ENCODE measurements around the gene WFIKKN2.
"Not testable (repeated sequence)": the region's sequence is repeated elsewhere in the genome, so short reads cannot be mapped to it uniquely, and the experiment has no call there.

The WFIKKN2 gene

DNA sequence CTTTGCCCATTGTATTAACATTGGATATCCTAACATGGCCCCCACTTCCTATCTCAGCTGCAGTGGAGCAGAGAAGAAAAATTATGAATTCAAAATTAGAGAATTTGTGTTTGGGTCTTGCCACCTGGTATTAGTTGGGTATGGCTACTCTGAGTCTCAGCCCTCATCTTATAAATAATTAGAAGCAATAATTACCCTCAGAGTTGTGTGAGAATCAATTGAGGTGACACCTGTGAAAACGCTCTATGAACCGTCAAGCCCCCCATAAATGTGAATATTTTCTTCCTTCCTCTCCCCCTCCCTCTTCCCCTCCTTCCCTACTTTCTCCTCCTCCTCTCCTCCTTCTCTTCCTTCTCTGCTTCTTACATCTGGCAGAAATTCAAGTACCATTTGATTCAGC, 39.7 kb downstream of the WFIKKN2 start:
- intact Hi-C loops (cut with DNase I; ENCODE audit: low total_unique reads) = loop anchor here (5.0 kb wide), 1 partner anchor 37 kb away; no protein-coding TSS in a partner anchor
- Histone ChIP-seq H3K27ac (no peak overlapping the region), H3K4me3 (no peak overlapping the region), H3K36me3 (no peaks in the 10 kb centered on the region), H3K4me1 (peaks cover 0 to 29% (median 11%) of the 10 kb centered on the region in 4 donors), H3K9me3 (peaks cover 0 to under 1% (median 0%) of the 10 kb centered on the region in 3 donors), H3K27me3 (no peaks in the 10 kb centered on the region)
- TF ChIP-seq, protein P1, sequence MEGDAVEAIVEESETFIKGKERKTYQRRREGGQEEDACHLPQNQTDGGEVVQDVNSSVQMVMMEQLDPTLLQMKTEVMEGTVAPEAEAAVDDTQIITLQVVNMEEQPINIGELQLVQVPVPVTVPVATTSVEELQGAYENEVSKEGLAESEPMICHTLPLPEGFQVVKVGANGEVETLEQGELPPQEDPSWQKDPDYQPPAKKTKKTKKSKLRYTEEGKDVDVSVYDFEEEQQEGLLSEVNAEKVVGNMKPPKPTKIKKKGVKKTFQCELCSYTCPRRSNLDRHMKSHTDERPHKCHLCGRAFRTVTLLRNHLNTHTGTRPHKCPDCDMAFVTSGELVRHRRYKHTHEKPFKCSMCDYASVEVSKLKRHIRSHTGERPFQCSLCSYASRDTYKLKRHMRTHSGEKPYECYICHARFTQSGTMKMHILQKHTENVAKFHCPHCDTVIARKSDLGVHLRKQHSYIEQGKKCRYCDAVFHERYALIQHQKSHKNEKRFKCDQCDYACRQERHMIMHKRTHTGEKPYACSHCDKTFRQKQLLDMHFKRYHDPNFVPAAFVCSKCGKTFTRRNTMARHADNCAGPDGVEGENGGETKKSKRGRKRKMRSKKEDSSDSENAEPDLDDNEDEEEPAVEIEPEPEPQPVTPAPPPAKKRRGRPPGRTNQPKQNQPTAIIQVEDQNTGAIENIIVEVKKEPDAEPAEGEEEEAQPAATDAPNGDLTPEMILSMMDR (IDR thresholded peaks at IDR 0.05) = no peak
- no peak for DNase-seq

DNA sequence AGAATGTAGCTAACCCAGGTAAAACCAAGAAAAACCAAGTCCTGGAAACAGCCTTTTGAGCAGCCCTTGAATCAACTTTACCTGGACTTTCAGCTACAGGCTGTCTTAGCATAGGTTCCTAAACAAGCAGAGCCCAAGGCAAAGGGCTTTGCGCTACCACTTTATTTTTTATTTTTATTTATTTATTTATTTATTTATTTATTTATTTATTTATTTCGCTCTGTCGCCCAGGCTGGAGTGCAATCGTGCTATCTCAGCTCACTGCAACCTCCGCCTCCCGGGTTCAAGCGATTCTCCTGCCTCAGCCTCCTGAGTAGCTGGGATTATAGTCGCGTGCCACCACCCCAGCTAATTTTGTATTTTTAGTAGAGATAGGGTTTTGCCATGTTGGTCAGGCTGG, 41.7 kb downstream of the WFIKKN2 start:
- DNase-seq, H3K27ac ChIP-seq, H3K4me3 ChIP-seq, H3K27me3 ChIP-seq, H3K9me3 ChIP-seq, H3K36me3 ChIP-seq: not testable (repeated sequence)
- peaks cover 0 to 28% (median 11%) of the 10 kb centered on the region in 4 donors for H3K4me1 ChIP-seq
- intact Hi-C loops (cut with DNase I; ENCODE audit: low total_unique reads) = loop anchor here (5.0 kb wide), 1 partner anchor 35 kb away; no protein-coding TSS in a partner anchor

DNA sequence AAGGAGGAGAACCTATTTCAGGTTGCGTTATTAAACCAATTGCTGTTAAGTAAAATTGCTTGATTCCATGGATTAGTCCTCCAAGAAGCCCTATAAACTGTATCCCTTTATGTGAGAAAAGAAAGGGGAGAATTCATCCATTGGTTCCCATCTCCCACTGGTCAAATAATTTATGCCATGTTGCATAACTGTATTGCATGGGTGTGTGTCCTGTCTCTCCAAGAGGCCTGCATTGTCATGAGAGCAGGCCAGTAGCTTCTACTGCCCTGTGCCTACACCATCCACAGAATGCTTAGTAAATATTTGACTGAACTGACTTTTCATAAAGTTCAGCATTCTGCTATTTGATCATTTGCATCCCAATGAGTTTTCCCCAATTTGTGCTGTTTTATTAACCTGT, 42.5 kb downstream of the WFIKKN2 start:
- DNase-seq = no peak
- Histone ChIP-seq H3K4me3 (no peak overlapping the region), H3K9me3 (peaks cover 0 to 3% (median 0%) of the 10 kb centered on the region in 3 donors), H3K4me1 (peaks cover 0 to 20% (median 4%) of the 10 kb centered on the region in 4 donors), H3K27ac (no peak overlapping the region), H3K36me3 (no peaks in the 10 kb centered on the region), H3K27me3 (no peaks in the 10 kb centered on the region)
- TF ChIP-seq, protein P1 (IDR thresholded peaks at IDR 0.05) = no peak
- intact Hi-C loops (cut with DNase I; ENCODE audit: low total_unique reads) = loop anchor here (5.0 kb wide), 1 partner anchor 34 kb away; no protein-coding TSS in a partner anchor

DNA sequence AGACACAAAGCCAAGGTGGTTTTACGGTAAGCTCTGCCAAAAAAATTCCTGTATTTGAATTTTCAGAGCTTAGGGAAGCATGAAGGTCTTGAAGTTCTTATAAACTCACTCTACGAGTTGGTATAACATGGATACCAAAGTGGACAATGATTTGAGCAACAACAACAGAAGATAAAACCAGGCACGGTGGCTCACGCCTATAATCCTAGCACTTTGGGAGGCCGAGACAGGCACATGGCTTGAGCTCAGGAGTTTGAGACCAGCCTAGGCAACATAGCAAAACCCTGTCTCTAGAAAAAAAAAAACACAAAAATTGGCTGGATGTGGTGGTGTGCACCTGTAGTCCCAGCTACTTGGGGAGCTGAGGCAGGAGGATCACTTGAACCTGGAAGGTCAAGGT, 43.7 kb downstream of the WFIKKN2 start:
- Histone ChIP-seq H3K36me3 (no peaks in the 10 kb centered on the region), H3K27ac (no peak overlapping the region), H3K4me3 (no peak overlapping the region), H3K9me3 (peaks cover 0 to 3% (median 0%) of the 10 kb centered on the region in 3 donors), H3K27me3 (no peaks in the 10 kb centered on the region), H3K4me1 (peaks cover 0 to 13% (median 0%) of the 10 kb centered on the region in 4 donors)
- TF ChIP-seq, protein P1 (IDR thresholded peaks at IDR 0.05) = no peak
- no peak for DNase-seq
- intact Hi-C loops (cut with DNase I; ENCODE audit: low total_unique reads) = loop anchor here (5.0 kb wide), 1 partner anchor 33 kb away; no protein-coding TSS in a partner anchor

DNA sequence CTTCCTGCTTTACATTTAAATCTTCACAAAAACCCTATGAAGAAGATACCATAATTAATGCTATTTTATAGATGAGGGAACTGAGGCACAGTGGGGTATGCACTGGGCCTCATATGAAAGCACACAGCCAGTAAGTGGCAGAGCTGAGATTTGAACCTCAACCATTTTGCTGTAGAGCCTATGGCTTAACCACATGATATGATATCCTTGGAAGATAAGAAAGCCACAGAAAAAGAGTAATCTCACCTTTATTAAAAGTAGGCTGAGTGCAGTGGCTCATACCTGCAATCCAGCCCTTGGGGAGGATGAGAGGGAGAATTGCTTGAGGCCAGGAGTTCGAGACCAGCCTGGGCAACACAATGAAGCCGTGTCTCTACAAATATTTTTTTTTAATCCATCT, 45.8 kb downstream of the WFIKKN2 start:
- Histone ChIP-seq H3K4me1 (peaks cover 0 to under 1% (median 0%) of the 10 kb centered on the region in 4 donors), H3K4me3 (no peak overlapping the region), H3K27ac (no peak overlapping the region), H3K36me3 (no peaks in the 10 kb centered on the region), H3K9me3 (peaks cover 0 to 3% (median 0%) of the 10 kb centered on the region in 3 donors), H3K27me3 (no peaks in the 10 kb centered on the region)
- intact Hi-C loops (cut with DNase I; ENCODE audit: low total_unique reads) = no loop called here
- no peak for DNase-seq
- TF ChIP-seq, protein P1 (IDR thresholded peaks at IDR 0.05) = no peak

DNA sequence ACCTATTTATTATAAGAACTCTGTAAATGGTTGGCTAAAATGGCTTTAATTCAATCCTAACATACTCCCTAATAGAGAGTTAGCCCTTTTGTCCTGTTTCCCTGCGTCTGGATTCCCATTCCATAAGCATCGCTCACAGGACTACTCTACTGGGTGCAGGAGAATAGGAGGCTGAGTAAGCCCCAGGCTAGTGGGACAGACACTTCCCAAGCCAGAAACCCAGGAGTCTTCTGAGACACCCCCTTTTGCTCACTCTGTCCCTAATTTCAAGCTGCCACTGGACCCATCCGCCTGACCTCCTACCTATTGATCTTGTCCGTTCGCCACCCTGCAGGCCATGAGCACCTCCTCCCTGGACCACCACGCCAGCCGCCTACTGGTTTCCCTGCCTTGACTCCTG, 47.5 kb downstream of the WFIKKN2 start:
- no peaks in the 10 kb centered on the region for H3K27me3 ChIP-seq
- no peak for DNase-seq
- H3K4me1 ChIP-seq = no peaks in the 10 kb centered on the region
- H3K4me3 ChIP-seq = no peak overlapping the region
- H3K36me3 ChIP-seq = no peaks in the 10 kb centered on the region
- intact Hi-C loops (cut with DNase I; ENCODE audit: low total_unique reads) = no loop called here
- no peak overlapping the region for H3K27ac ChIP-seq
- peaks cover 0 to 3% (median 0%) of the 10 kb centered on the region in 3 donors for H3K9me3 ChIP-seq
- TF ChIP-seq, protein P1 (IDR thresholded peaks at IDR 0.05) = no peak
